Tibial nerve (tissue), 3 donors: ENCODE data around the gene NAA60.

Experiments used
- CTCF ChIP-seq, 5 experiments: fragments of 200-600 bp in 3 of 5; fragments of 450-650 bp in 2 of 5; sonication (generic) in 3 of 5; IDR thresholded peaks; one replicate each; pipeline ENCODE4 v1.5.1; 2016 to 2019; ENCODE audit warnings: antibody characterized with exemption in 5 of 5, mild to moderate bottlenecking in 3 of 5, moderate library complexity in 2 of 5
- POLR2A ChIP-seq, 2 donors: fragments of 450-650 bp; IDR thresholded peaks; one replicate each; pipeline ENCODE4 v1.6.1; 2017; ENCODE audit warnings: antibody characterized with exemption in 2 of 2, mild to moderate bottlenecking in 2 of 2, moderate library complexity in 2 of 2

GRCh38 chr16:3457434-3458252, 14.2 kb downstream of the NAA60 start:
- peak; percentile 57 to 78 (median 71) for TF ChIP-seq CTCF (IDR thresholded peaks at IDR 0.05)
- TF ChIP-seq POLR2A (IDR thresholded peaks at IDR 0.05) = peak in 1 of 2 donors; percentile 55
